GM20000 (cell line): ENCODE results near the gene TTI1.

Experiments used
- DNase-seq: peaks from one replicate; pipeline ENCODE4 v3.0.0; 2012; ENCODE audit warnings: low spot score
- TF ChIP-seq, protein P1 (sequence below): IDR thresholded peaks from 2 replicates; pipeline ENCODE4 v1.5.1; 2012; ENCODE audit warnings: mild to moderate bottlenecking, control low read depth; ENCODE audit errors: extremely low read depth, missing control alignments

Gene TTI1

DNA sequence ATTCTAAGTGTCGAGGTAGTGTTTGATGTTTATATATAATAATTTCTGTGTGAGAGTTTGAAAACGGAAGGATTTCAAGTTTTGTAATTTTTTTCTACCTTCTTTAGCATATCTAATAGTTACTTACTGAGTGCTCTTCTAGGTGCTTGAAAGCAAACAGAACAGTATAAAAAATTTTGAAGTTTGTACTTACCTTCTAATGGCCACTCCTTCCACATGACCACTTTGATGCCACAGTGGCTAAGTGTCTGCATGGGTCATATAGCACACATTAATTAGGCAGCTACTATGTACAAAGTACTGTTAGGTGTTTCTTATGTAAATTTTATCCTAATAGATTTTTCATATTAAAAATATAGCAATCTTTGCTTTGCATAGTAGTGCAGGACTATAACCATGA, 21.4 kb upstream of the TTI1 start:
- TF ChIP-seq, protein P1, sequence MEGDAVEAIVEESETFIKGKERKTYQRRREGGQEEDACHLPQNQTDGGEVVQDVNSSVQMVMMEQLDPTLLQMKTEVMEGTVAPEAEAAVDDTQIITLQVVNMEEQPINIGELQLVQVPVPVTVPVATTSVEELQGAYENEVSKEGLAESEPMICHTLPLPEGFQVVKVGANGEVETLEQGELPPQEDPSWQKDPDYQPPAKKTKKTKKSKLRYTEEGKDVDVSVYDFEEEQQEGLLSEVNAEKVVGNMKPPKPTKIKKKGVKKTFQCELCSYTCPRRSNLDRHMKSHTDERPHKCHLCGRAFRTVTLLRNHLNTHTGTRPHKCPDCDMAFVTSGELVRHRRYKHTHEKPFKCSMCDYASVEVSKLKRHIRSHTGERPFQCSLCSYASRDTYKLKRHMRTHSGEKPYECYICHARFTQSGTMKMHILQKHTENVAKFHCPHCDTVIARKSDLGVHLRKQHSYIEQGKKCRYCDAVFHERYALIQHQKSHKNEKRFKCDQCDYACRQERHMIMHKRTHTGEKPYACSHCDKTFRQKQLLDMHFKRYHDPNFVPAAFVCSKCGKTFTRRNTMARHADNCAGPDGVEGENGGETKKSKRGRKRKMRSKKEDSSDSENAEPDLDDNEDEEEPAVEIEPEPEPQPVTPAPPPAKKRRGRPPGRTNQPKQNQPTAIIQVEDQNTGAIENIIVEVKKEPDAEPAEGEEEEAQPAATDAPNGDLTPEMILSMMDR: no peak
- DNase-seq: no peak

DNA sequence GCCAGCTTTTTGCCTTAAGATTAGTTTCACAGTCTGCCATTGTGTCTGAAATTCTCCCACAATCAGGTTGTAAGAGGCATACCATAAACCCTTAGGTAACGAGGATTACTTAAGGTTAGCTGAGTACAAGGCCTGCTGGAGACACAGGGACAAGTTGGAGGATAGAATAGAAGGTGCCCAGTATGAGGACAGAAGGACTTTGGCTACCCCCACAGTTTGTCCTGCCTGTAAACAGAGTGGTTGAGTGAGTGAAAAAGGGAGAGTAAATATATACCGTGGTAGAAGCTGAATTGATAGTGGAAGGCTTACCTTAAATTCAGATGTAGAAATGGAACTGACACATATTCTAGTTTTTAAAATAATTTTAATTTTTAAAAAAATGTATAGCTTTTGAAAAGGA, 19.6 kb upstream of the TTI1 start:
- TF ChIP-seq, protein P1: no peak
- no peak for DNase-seq

DNA sequence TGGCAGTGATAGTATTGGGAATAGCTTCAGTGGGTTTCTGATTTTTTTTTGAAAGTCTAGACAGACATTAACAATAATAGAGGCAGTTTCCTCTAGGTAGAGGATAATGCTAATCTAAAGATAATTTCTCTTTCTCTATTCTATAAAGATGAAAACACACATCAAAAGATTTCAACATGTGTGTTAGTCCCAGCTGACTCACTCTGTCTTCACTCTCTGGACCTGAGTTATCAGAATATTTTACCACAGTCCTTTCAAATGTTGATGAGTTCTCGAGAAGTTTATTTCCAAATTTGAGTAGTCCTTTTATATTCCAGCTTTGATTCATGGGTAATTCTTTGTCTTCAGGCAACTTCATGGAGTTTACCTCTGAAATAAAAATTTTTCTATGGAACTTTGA, 17.4 kb upstream of the TTI1 start:
- DNase-seq: no peak
- TF ChIP-seq, protein P1: no peak

DNA sequence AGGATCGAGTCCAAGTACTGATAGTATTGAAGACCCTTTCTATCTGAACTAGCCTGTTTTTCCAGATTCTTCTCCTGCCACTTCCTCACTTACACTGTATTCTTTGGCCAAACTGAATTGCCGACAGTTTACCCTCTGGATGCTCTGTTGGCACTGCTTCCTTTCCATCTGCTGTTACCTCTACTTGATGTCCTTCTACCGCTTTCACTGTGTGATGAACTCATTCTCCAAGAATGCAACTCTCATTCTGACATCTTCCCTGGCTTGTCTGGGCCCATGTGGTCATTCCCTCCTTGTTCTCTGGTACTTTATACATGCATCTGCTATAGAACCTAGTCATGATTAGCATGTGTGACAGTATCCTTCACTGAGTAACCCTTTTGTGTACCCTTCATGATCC, 16.5 kb upstream of the TTI1 start:
- TF ChIP-seq, protein P1: no peak
- DNase-seq: no peak

DNA sequence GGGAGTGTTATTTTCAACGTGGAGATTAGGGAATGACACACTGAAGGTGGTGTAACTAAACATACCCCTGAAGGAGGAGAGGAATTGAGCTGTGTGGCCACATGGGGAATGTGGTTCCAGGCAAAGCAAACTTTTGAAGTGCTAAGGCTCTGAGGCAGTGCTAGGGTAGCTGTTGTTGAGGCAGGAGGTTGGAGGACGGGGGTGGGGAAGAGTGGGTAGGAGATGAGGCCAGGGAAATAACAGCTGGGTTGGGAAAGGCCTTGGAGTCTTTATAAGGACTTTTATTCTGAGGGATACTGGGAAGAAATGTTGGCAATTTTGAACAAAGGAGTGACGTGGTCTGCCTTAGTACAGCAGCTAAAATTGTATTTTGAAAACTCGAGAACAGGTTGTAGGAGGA, 13.3 kb upstream of the TTI1 start:
- TF ChIP-seq, protein P1: no peak
- no peak for DNase-seq

DNA sequence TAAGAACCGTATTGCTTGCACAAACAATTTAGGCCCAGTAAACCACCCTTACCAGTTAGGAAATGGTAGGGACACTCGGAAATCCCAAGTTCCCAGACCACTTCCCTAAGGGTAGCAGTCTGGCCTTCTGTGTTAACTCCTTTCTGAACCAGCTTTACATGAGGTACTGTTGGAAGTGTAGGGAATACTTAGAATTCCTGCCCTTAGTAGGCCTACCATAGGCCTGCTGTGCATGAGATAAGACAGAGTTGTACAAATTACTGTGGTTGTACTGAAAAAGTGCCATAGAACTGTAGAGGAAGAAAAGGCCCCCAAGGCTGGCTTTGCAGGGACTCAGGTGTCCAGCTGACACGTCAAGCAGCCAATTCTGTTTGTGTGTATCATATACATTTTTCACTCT, 11.4 kb upstream of the TTI1 start:
- DNase-seq: no peak
- TF ChIP-seq, protein P1: no peak

DNA sequence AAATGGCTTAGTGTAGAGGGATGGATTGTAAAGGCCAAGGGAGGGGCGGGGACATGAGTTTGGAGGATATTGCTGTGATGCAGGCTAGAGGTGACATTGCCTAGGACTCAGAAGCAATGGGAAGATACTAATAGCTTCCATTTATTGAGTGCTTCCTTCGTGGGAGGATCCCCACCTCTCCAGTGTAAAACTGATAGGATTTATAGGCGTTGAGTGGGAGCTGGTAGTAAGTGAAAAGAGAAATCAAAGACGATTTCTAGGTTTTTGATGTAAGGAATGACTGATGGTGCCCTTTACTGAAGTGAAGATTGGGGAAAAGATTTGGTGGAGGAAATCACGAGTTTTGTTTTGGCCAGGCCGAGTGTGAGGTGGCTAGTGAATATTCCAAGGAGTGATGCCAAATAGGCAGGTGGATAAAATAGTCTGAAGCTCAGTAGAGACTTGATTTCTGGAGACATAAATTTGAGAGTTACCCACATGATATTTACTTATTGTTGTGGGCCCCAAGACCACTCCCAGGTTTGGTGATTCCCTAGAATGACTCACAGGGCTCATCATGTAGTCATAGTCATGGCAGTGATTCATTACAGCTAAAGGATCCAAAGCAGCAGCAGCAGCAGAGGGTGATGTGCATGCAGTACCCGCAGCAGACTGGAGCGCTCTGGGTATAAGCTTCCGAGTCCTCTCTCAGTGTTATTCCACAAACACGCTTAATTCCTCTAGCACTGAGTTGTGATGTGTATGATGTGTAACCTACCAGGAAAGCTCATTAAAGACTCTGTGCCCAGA, 10.4 kb upstream of the TTI1 start:
- TF ChIP-seq, protein P1: no peak
- DNase-seq: no peak
